GM12878 (cell line): ENCODE measurements around the gene TXNIP.

Source experiments
- CEBPB ChIP-seq, 2 experiments: fragments of 150-350 bp in 1 of 2; IDR thresholded peaks; 2 replicates each; pipeline ENCODE4 v1.6.1; 2012 to 2014; ENCODE audit warnings: low read depth in 2 of 2, low read length in 2 of 2, borderline replicate concordance in 1 of 2, inconsistent platforms in 1 of 2
- EP300 ChIP-seq, 2 experiments: fragments of 150-350 bp in 1 of 2; IDR thresholded peaks; 2 replicates each; pipeline ENCODE4 v1.6.1; 2011 to 2012; ENCODE audit warnings: low read depth in 2 of 2, low read length in 2 of 2, borderline replicate concordance in 1 of 2, improper control_type of control experiment in 1 of 2, inconsistent platforms in 1 of 2; ENCODE audit not compliant: control insufficient read depth in 1 of 2
- FOXK2 ChIP-seq: fragments of 450-650 bp; IDR thresholded peaks from 2 replicates; pipeline ENCODE4 v1.6.1; 2017; ENCODE audit warnings: mild to moderate bottlenecking, moderate library complexity
- POLR2A ChIP-seq: IDR thresholded peaks from 2 replicates; pipeline ENCODE4 v1.6.1; 2011; ENCODE audit warnings: low read depth, mild to moderate bottlenecking, low read length
- RFX5 ChIP-seq: IDR thresholded peaks from 2 replicates; pipeline ENCODE4 v1.6.1; 2011; ENCODE audit warnings: low read depth, low read length, improper control_type of control experiment
- SP1 ChIP-seq: IDR thresholded peaks from one replicate; pipeline ENCODE4 v1.6.1; 2011; ENCODE audit warnings: low read depth, low read length
- ZNF622 ChIP-seq: fragments of 450-650 bp; IDR thresholded peaks from 2 replicates; pipeline ENCODE4 v1.6.1; 2017; ENCODE audit warnings: mild to moderate bottlenecking, inconsistent platforms
- TF ChIP-seq, protein P1 (sequence below), 3 experiments: IDR thresholded peaks in 2 of 3; conservative IDR thresholded peaks in 1 of 3; 2 replicates each; pipeline ENCODE4 v1.5.1; 2011; ENCODE audit warnings: low read depth in 3 of 3, low read length in 3 of 3, mild to moderate bottlenecking in 3 of 3, control low read depth in 2 of 3, moderate library complexity in 2 of 3, inconsistent platforms in 1 of 3, mixed read lengths in 1 of 3; ENCODE audit not compliant: control insufficient read depth in 2 of 3, insufficient read depth in 1 of 3; ENCODE audit errors: extremely low read depth in 1 of 3

DNA sequence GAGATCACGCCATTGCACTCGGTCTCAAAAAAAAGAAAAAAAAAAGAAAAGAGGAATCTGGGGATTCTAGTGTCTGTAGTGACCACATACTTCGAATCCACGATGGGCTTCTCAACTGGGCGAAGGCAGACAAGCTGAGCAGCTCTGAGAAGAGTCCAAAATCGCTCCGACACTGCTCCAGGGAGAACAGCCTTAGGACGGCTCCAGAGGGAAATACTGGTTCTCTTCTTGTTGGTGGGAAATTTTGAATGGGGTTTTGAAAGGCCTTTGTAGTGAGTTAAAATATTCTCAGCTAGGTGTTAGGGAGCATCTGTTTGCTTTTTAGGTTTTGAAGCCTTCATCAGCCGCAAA lies 43.4 kb upstream of the TXNIP start:
- no peak for TF ChIP-seq FOXK2
- no peak for TF ChIP-seq SP1
- TF ChIP-seq CEBPB (IDR thresholded peaks at IDR 0.05; ENCODE audit: borderline replicate concordance in 1 of 2, low read depth in 2 of 2, low read length in 2 of 2): no peak
- TF ChIP-seq POLR2A: no peak
- TF ChIP-seq ZNF622: no peak
- TF ChIP-seq, protein P1, sequence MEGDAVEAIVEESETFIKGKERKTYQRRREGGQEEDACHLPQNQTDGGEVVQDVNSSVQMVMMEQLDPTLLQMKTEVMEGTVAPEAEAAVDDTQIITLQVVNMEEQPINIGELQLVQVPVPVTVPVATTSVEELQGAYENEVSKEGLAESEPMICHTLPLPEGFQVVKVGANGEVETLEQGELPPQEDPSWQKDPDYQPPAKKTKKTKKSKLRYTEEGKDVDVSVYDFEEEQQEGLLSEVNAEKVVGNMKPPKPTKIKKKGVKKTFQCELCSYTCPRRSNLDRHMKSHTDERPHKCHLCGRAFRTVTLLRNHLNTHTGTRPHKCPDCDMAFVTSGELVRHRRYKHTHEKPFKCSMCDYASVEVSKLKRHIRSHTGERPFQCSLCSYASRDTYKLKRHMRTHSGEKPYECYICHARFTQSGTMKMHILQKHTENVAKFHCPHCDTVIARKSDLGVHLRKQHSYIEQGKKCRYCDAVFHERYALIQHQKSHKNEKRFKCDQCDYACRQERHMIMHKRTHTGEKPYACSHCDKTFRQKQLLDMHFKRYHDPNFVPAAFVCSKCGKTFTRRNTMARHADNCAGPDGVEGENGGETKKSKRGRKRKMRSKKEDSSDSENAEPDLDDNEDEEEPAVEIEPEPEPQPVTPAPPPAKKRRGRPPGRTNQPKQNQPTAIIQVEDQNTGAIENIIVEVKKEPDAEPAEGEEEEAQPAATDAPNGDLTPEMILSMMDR (IDR thresholded peaks at IDR 0.05 in 2 of 3, conservative IDR thresholded peaks at IDR 0.05 in 1 of 3; ENCODE audit: control insufficient read depth in 2 of 3, extremely low read depth in 1 of 3, insufficient read depth in 1 of 3, low read depth in 3 of 3, low read length in 3 of 3): no peak
- TF ChIP-seq EP300 (IDR thresholded peaks at IDR 0.05; ENCODE audit: borderline replicate concordance in 1 of 2, control insufficient read depth in 1 of 2, low read depth in 2 of 2, low read length in 2 of 2): no peak
- TF ChIP-seq RFX5: no peak
